CD8-positive, alpha-beta memory T cell (primary cell): ENCODE measurements around the gene RBP5. TPM values are rescaled to one million over a fixed set of nuclear protein-coding genes. Genes with fewer than 3 reads are reported as not detected.

Source experiments
- CTCF ChIA-PET: fragments of 350-600 bp; sonication (Branson Sonifier 250); formaldehyde crosslinking; loops from one replicate; lab custom pipeline; 2021; ENCODE audit warnings: antibody characterized with exemption; lab: Charles Lee
- POLR2A ChIA-PET: fragments of 350-600 bp; sonication (Branson Sonifier 250); formaldehyde crosslinking; loops from one replicate; lab custom pipeline; 2021; ENCODE audit warnings: antibody characterized with exemption; lab: Charles Lee
- DNase-seq, 5 donors: peaks; one replicate each; pipeline versions ENCODE4 v3.0.0 to v3.0.0-alpha.2; 2020 to 2022; ENCODE audit warnings: mixed read lengths in 1 of 5
- H3K27ac ChIP-seq: one replicate; pipeline ENCODE4 v1.7.0; 2013; ENCODE audit warnings: low read depth, mild to moderate bottlenecking, low read length, moderate library complexity
- H3K27me3 ChIP-seq: 2 replicates; pipeline ENCODE4 v1.7.0; 2013; ENCODE audit warnings: low read length, mild to moderate bottlenecking; ENCODE audit not compliant: insufficient read depth, poor library complexity, severe bottlenecking
- H3K36me3 ChIP-seq: 2 replicates; pipeline ENCODE4 v1.7.0; 2013; ENCODE audit warnings: mild to moderate bottlenecking, low read length, moderate library complexity; ENCODE audit not compliant: insufficient read depth
- H3K4me1 ChIP-seq: 2 replicates; pipeline ENCODE4 v1.7.0; 2013; ENCODE audit warnings: mild to moderate bottlenecking, low read length, moderate library complexity; ENCODE audit not compliant: insufficient read depth
- H3K4me3 ChIP-seq: 2 replicates; pipeline ENCODE4 v1.7.0; 2013; ENCODE audit warnings: mild to moderate bottlenecking, low read length
- H3K9me3 ChIP-seq: 2 replicates; pipeline ENCODE4 v1.7.0; 2013; ENCODE audit warnings: mild to moderate bottlenecking, low read length
- H3K27ac Mint-ChIP-seq, 8 donors: one replicate each; pipeline ENCODE4 v1.8.0; 2020 to 2021; ENCODE audit warnings: mixed read lengths in 8 of 8, mild to moderate bottlenecking in 6 of 8, inconsistent platforms in 3 of 8, moderate library complexity in 3 of 8
- H3K27me3 Mint-ChIP-seq, 2 donors: one replicate each; pipeline ENCODE4 v1.8.0; 2020 to 2021; ENCODE audit warnings: mixed read lengths in 2 of 2, mild to moderate bottlenecking in 1 of 2, moderate library complexity in 1 of 2
- H3K36me3 Mint-ChIP-seq, 3 donors: one replicate each; pipeline ENCODE4 v1.8.0; 2020 to 2021; ENCODE audit warnings: mixed read lengths in 3 of 3, inconsistent platforms in 1 of 3, mild to moderate bottlenecking in 1 of 3
- H3K4me1 Mint-ChIP-seq, 3 donors: one replicate each; pipeline ENCODE4 v1.8.0; 2020 to 2021; ENCODE audit warnings: mixed read lengths in 3 of 3, inconsistent platforms in 1 of 3, mild to moderate bottlenecking in 1 of 3
- H3K4me3 Mint-ChIP-seq, 7 donors: one replicate each; pipeline ENCODE4 v1.8.0; 2020 to 2021; ENCODE audit warnings: mixed read lengths in 7 of 7, mild to moderate bottlenecking in 6 of 7, moderate library complexity in 4 of 7, inconsistent platforms in 2 of 7
- H3K9me3 Mint-ChIP-seq, 5 donors: one replicate each; pipeline ENCODE4 v1.8.0; 2020 to 2022; ENCODE audit warnings: mixed read lengths in 5 of 5, mild to moderate bottlenecking in 3 of 5, moderate library complexity in 2 of 5, inconsistent platforms in 1 of 5
- polyA plus RNA-seq: library from polyadenylated mRNA; unstranded; fragments of 300-500 nt; fragmentation: Illumina TruSeq; gene quantifications from one replicate; pipeline ENCODE4 v1.2.3, GENCODE V29; 2021
- total RNA-seq, 2 experiments: library from RNA; stranded (reverse); gene quantifications; one replicate each; pipeline ENCODE4 v1.2.3, GENCODE V29; 2021

RBP5 gene
- total and polyA plus RNA-seq, 3 experiments from 2014 or later, result 0.31 TPM; not detected in 2

- H3K4me3 Mint-ChIP-seq, result no peak overlapping the region
- no peaks in the 10 kb centered on the region for H3K36me3 Mint-ChIP-seq
- ChIA-PET POLR2A (no interaction called here), CTCF (interaction anchor here (1.5 kb wide), 1 partner anchor 78 kb away, joined by 4 read pairs; no protein-coding TSS in a partner anchor)
- H3K4me1 Mint-ChIP-seq, result peaks cover 0 to 10% (median 8%) of the 10 kb centered on the region in 3 donors
- DNase-seq, result no peak
- H3K4me1 ChIP-seq, result no peaks in the 10 kb centered on the region
- H3K9me3 ChIP-seq, result no peaks in the 10 kb centered on the region
- H3K9me3 Mint-ChIP-seq, result no peaks in the 10 kb centered on the region
- H3K27me3 ChIP-seq, result no peaks in the 10 kb centered on the region
- H3K4me3 ChIP-seq, result no peak overlapping the region
- peaks cover 4 to 23% of the 10 kb centered on the region in 2 donors for H3K27me3 Mint-ChIP-seq
- H3K27ac Mint-ChIP-seq, result no peak overlapping the region
- no peaks in the 10 kb centered on the region for H3K36me3 ChIP-seq
- no peak overlapping the region for H3K27ac ChIP-seq
These were observed 52.2 kb downstream of the RBP5 start for GRCh38 chr12:7076493-7076892.

- Mint-ChIP-seq H3K27ac (peak overlapping the region in 4 of 8 donors; percentile 0 to 18 (median 8)), H3K9me3 (no peaks in the 10 kb centered on the region), H3K36me3 (no peaks in the 10 kb centered on the region), H3K27me3 (peaks cover 4 to 24% of the 10 kb centered on the region in 2 donors), H3K4me3 (no peak overlapping the region), H3K4me1 (peaks cover 0 to 10% (median 8%) of the 10 kb centered on the region in 3 donors)
- Histone ChIP-seq H3K9me3 (no peaks in the 10 kb centered on the region), H3K36me3 (no peaks in the 10 kb centered on the region), H3K4me1 (no peaks in the 10 kb centered on the region), H3K27ac (no peak overlapping the region), H3K4me3 (no peak overlapping the region), H3K27me3 (no peaks in the 10 kb centered on the region)
- no peak for DNase-seq
- ChIA-PET CTCF (interaction anchor here (1.5 kb wide), 1 partner anchor 77 kb away, joined by 4 read pairs; no protein-coding TSS in a partner anchor), POLR2A (no interaction called here)
These were observed 52.8 kb downstream of the RBP5 start for GRCh38 chr12:7075939-7076338.

- ChIA-PET POLR2A (no interaction called here), CTCF (interaction anchor here (1.5 kb wide), 1 partner anchor 77 kb away, joined by 4 read pairs; no protein-coding TSS in a partner anchor)
- H3K27me3 Mint-ChIP-seq, result peaks cover 4 to 28% of the 10 kb centered on the region in 2 donors
- peak overlapping the region in 5 of 8 donors; percentile 0 to 18 (median 5) for H3K27ac Mint-ChIP-seq
- no peaks in the 10 kb centered on the region for H3K36me3 Mint-ChIP-seq
- Histone ChIP-seq H3K9me3 (no peaks in the 10 kb centered on the region), H3K36me3 (no peaks in the 10 kb centered on the region), H3K27ac (no peak overlapping the region), H3K4me1 (no peaks in the 10 kb centered on the region), H3K27me3 (no peaks in the 10 kb centered on the region), H3K4me3 (no peak overlapping the region)
- H3K9me3 Mint-ChIP-seq, result no peaks in the 10 kb centered on the region
- no peak overlapping the region for H3K4me3 Mint-ChIP-seq
- no peak for DNase-seq
- peaks cover 0 to 10% (median 8%) of the 10 kb centered on the region in 3 donors for H3K4me1 Mint-ChIP-seq
These were observed 53.2 kb downstream of the RBP5 start for GRCh38 chr12:7075518-7075917.

GRCh38 chr12:7073946-7074345 lies 54.7 kb downstream of the RBP5 start:
- no peaks in the 10 kb centered on the region for H3K27me3 ChIP-seq
- H3K27ac ChIP-seq, result no peak overlapping the region
- no peaks in the 10 kb centered on the region for H3K4me1 ChIP-seq
- H3K9me3 ChIP-seq, result no peaks in the 10 kb centered on the region
- ChIA-PET CTCF (no interaction called here), POLR2A (no interaction called here)
- no peaks in the 10 kb centered on the region for H3K9me3 Mint-ChIP-seq
- H3K36me3 ChIP-seq, result no peaks in the 10 kb centered on the region
- DNase-seq, result no peak
- H3K4me3 ChIP-seq, result no peak overlapping the region
- H3K4me3 Mint-ChIP-seq, result no peak overlapping the region
- H3K4me1 Mint-ChIP-seq, result peaks cover 0 to 10% (median 8%) of the 10 kb centered on the region in 3 donors
- no peak overlapping the region for H3K27ac Mint-ChIP-seq
- peaks cover 4 to 30% of the 10 kb centered on the region in 2 donors for H3K27me3 Mint-ChIP-seq
- no peaks in the 10 kb centered on the region for H3K36me3 Mint-ChIP-seq

Other genes starting within 250 kb of the RBP5 start
- gene LRRC23, start 224.1 kb downstream of the RBP5 start, total RNA-seq, result 1 to 10 TPM; 4.9 to 5.0 TPM
- gene LRRC23, start 224.1 kb downstream of the RBP5 start, polyA plus RNA-seq, result 5.0 TPM
- 100 to 1,000 TPM; 125 to 131 TPM for gene ENO2, start 214.3 kb downstream of the RBP5 start, total RNA-seq
- gene ENO2, start 214.3 kb downstream of the RBP5 start, polyA plus RNA-seq, result 36.4 TPM
- 10 to 100 TPM; 54.8 to 60.4 TPM for gene ATN1, start 200.9 kb downstream of the RBP5 start, total RNA-seq
- gene ATN1, start 200.9 kb downstream of the RBP5 start, polyA plus RNA-seq, result 0.62 TPM
- gene RNU7-1, start 185.1 kb downstream of the RBP5 start, total RNA-seq, result not detected
- not detected for gene RNU7-1, start 185.1 kb downstream of the RBP5 start, polyA plus RNA-seq
- gene C12orf57, start 184.9 kb downstream of the RBP5 start, total RNA-seq, result 100 to 1,000 TPM; 297 to 304 TPM
- gene C12orf57, start 184.9 kb downstream of the RBP5 start, polyA plus RNA-seq, result 259 TPM
- 100 to 1,000 TPM; 456 to 460 TPM for gene PTPN6, start 177.5 kb downstream of the RBP5 start, total RNA-seq
- gene PTPN6, start 177.5 kb downstream of the RBP5 start, polyA plus RNA-seq, result 379 TPM
- 100 to 1,000 TPM; 499 to 503 TPM for gene PHB2, start 158.2 kb downstream of the RBP5 start, total RNA-seq
- gene PHB2, start 158.2 kb downstream of the RBP5 start, polyA plus RNA-seq, result 116 TPM
- 100 to 1,000 TPM; 158 to 161 TPM for gene EMG1, start 158.0 kb downstream of the RBP5 start, total RNA-seq
- gene EMG1, start 158.0 kb downstream of the RBP5 start, polyA plus RNA-seq, result 64.4 TPM
- 10 to 100 TPM; 20.4 to 22.1 TPM for gene LPCAT3, start 110.4 kb downstream of the RBP5 start, total RNA-seq
- 25.5 TPM for gene LPCAT3, start 110.4 kb downstream of the RBP5 start, polyA plus RNA-seq
- gene C1S, start 68.2 kb downstream of the RBP5 start, total RNA-seq, result under 1 TPM; 0.64 to 0.83 TPM
- not detected for gene C1S, start 68.2 kb downstream of the RBP5 start, polyA plus RNA-seq
- 1 to 10 TPM; 1.2 to 1.7 TPM for gene C1R, start 36.4 kb downstream of the RBP5 start, total RNA-seq
- gene C1R, start 36.4 kb downstream of the RBP5 start, polyA plus RNA-seq, result 1.9 TPM
- gene C1RL, start 19.7 kb downstream of the RBP5 start, total RNA-seq, result 10 to 100 TPM; 12.7 to 14.2 TPM
- gene C1RL, start 19.7 kb downstream of the RBP5 start, polyA plus RNA-seq, result 7.2 TPM
- gene CLSTN3, start 1.5 kb upstream of the RBP5 start, total RNA-seq, result 10 to 100 TPM; 16.5 to 17.7 TPM
- 7.7 TPM for gene CLSTN3, start 1.5 kb upstream of the RBP5 start, polyA plus RNA-seq
- gene PEX5, start 60.8 kb upstream of the RBP5 start, total RNA-seq, result 10 to 100 TPM; 30.7 to 31.3 TPM
- 17.4 TPM for gene PEX5, start 60.8 kb upstream of the RBP5 start, polyA plus RNA-seq
- not detected for gene ACSM4, start 175.2 kb upstream of the RBP5 start, total RNA-seq
- gene ACSM4, start 175.2 kb upstream of the RBP5 start, polyA plus RNA-seq, result not detected